NCI-H1417 (cell line): ENCODE measurements around the gene GNPDA1.

Experiments
- DNase-seq, 3 experiments: peaks; one replicate each; lab custom pipeline; 2025; lab: John Stamatoyannopoulos, UW

GNPDA1 gene

GRCh38 chr5:142023836-142024235 is 11.0 kb upstream of the GNPDA1 start:
- peak in 1 of 3 experiments; percentile 42 for DNase-seq

GRCh38 chr5:142020122-142020659 is 7.4 kb upstream of the GNPDA1 start:
- no peak for DNase-seq

GRCh38 chr5:142017832-142018427 is 5.1 kb upstream of the GNPDA1 start:
- DNase-seq: no peak

- no peak for DNase-seq
Observed at GRCh38 chr5:142016556-142016955, 3.7 kb upstream of the GNPDA1 start.

- no peak for DNase-seq
Observed at GRCh38 chr5:142015781-142016533, 3.1 kb upstream of the GNPDA1 start.

GRCh38 chr5:142014911-142015584 is 2.2 kb upstream of the GNPDA1 start:
- peak in 2 of 3 experiments; percentile 39 to 55 for DNase-seq

- DNase-seq: no peak
Observed at GRCh38 chr5:142013734-142014521, 1.1 kb upstream of the GNPDA1 start.

GRCh38 chr5:142012186-142012785 is 541 bp downstream of the GNPDA1 start:
- peak in 2 of 3 experiments; percentile 40 to 42 for DNase-seq

- DNase-seq: no peak
Observed at GRCh38 chr5:142011572-142012185, 1.1 kb downstream of the GNPDA1 start.

- no peak for DNase-seq
Observed at GRCh38 chr5:142009886-142010285, 2.9 kb downstream of the GNPDA1 start.

GRCh38 chr5:142008813-142009212 is 4.0 kb downstream of the GNPDA1 start:
- no peak for DNase-seq

GRCh38 chr5:142007237-142007544 is 5.6 kb downstream of the GNPDA1 start:
- DNase-seq: no peak

GRCh38 chr5:142006363-142007236 is 6.2 kb downstream of the GNPDA1 start:
- no peak for DNase-seq

- DNase-seq: no peak
Observed at GRCh38 chr5:142003266-142003800, 9.5 kb downstream of the GNPDA1 start.

GRCh38 chr5:142000704-142001484 is 11.9 kb downstream of the GNPDA1 start:
- DNase-seq: no peak

- no peak for DNase-seq
Observed at GRCh38 chr5:142000173-142000572, 12.7 kb downstream of the GNPDA1 start.

GRCh38 chr5:141997358-141997960 is 15.4 kb downstream of the GNPDA1 start:
- no peak for DNase-seq

GRCh38 chr5:141995656-141996055 is 17.2 kb downstream of the GNPDA1 start:
- no peak for DNase-seq
